Liver (tissue), 3 donors: ENCODE data around the gene SDF2.

Source experiments
- CTCF ChIP-seq: fragments of 150-350 bp; IDR thresholded peaks from 2 replicates; pipeline ENCODE4 v1.5.1; 2017; ENCODE audit warnings: improper control_type of control experiment, low read depth, low read length; ENCODE audit not compliant: missing input control
- EGR1 ChIP-seq, 2 donors: IDR thresholded peaks; 2 replicates each; pipeline ENCODE4 v1.6.1; 2016 to 2018; ENCODE audit warnings: antibody characterized with exemption in 2 of 2, low read depth in 2 of 2
- FOXA1 ChIP-seq: IDR thresholded peaks from 2 replicates; pipeline ENCODE4 v1.6.1; 2016; ENCODE audit warnings: antibody characterized with exemption
- JUND ChIP-seq, 2 donors: IDR thresholded peaks; 2 replicates each; pipeline ENCODE4 v1.6.1; 2016; ENCODE audit warnings: antibody characterized with exemption in 2 of 2
- MAX ChIP-seq: IDR thresholded peaks from 2 replicates; pipeline ENCODE4 v1.6.1; 2016; ENCODE audit warnings: antibody characterized with exemption
- RAD21 ChIP-seq, 2 donors: IDR thresholded peaks; 2 replicates each; pipeline ENCODE4 v1.6.1; 2016; ENCODE audit warnings: antibody characterized with exemption in 2 of 2, mild to moderate bottlenecking in 2 of 2
- REST ChIP-seq: IDR thresholded peaks from 2 replicates; pipeline ENCODE4 v1.6.1; 2016; ENCODE audit warnings: antibody characterized with exemption, mild to moderate bottlenecking
- RXRA ChIP-seq, 2 donors: IDR thresholded peaks; 2 replicates each; pipeline ENCODE4 v1.6.1; 2017 to 2018; ENCODE audit warnings: antibody characterized with exemption in 2 of 2, mild to moderate bottlenecking in 1 of 2
- SP1 ChIP-seq: IDR thresholded peaks from 2 replicates; pipeline ENCODE4 v1.6.1; 2018; ENCODE audit warnings: antibody characterized with exemption, mild to moderate bottlenecking
- YY1 ChIP-seq: IDR thresholded peaks from 2 replicates; pipeline ENCODE4 v1.6.1; 2016; ENCODE audit warnings: antibody characterized with exemption, mild to moderate bottlenecking
- ZBTB33 ChIP-seq: IDR thresholded peaks from 2 replicates; pipeline ENCODE4 v1.6.1; 2016; ENCODE audit warnings: antibody characterized with exemption
- donor health status: healthy.
- donor health status: healthy.

- TF ChIP-seq ZBTB33, result no peak
- no peak for TF ChIP-seq REST
- TF ChIP-seq CTCF, result no peak
- no peak for TF ChIP-seq SP1
- TF ChIP-seq YY1, result no peak
- no peak for TF ChIP-seq RAD21 (IDR thresholded peaks at IDR 0.05)
- no peak for TF ChIP-seq RXRA (IDR thresholded peaks at IDR 0.05)
- TF ChIP-seq MAX, result no peak
- no peak for TF ChIP-seq JUND (IDR thresholded peaks at IDR 0.05)
- no peak for TF ChIP-seq FOXA1
- TF ChIP-seq EGR1 (IDR thresholded peaks at IDR 0.05; ENCODE audit: low read depth in 2 of 2), result no peak
Observed at GRCh38 chr17:28641579-28641978, 20.1 kb downstream of the SDF2 start.
